ENCODE measurements around the gene TMEM185B. TPM values are rescaled to one million over a fixed set of nuclear protein-coding genes. Genes with fewer than 3 reads are reported as not detected.

The TMEM185B gene
- total and polyA plus RNA-seq, 10 of the 15 experiments (the other 5 are each of a cell fraction or from before 2014, with no cell fraction given): 2.4 to 20.9 (median 14.5) TPM

DNA sequence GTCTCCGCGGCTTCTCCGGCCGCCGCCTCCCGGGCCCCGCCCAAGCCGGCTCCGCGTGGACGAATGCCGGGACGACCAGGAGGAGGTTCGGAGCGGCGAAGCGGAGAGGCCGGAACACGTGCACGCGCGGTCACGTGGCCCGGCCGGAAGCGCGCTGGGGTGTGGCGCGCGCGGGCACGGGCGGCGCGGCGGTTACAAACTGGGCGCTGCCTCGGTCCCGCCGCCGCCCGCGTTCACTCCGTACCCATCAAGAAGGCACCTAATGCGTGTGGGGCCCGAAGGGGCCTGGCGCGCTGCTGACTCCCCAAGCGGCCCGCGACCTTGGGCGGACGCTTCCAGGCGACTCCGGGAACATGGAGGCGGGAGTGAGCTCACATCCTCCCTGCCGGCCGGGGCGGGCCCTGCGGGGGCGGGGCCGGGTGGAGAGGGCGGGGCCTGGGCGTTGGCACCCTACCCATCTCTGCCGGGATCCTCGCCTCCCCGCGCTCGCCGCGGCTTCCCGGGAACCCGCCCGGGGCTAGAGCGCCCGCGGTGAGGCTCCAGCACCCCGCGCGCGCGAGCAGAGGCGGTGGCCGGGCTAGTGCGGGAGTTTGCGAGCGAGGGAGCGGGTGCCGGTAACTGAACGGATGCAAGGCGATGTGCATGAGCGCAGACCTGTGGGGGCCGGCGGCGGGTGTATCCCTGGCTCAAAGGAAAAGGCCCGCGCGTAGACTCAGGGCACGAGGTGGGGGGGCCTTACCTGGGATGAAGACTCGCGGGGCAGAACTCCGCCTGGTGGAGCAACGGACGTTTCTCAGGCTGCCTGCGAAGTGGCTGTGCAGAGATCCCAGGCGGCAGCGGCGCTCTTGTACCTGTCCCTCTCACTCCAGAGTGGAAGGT, at the start of gene TMEM185B (continued):
- TF ChIP-seq ESRRA (IDR thresholded peaks at IDR 0.05; ENCODE audit: low read length) (peak; percentile 85; the same call in 1 of the 2 replicates), ZNF384 (IDR thresholded peaks at IDR 0.05; ENCODE audit: borderline replicate concordance, low read depth, low read length) (no peak), ETV6 (conservative IDR thresholded peaks at IDR 0.05 in 1 of 2, IDR thresholded peaks at IDR 0.05 in 1 of 2; ENCODE audit: borderline replicate concordance in 1 of 2, low read depth in 1 of 2) (peak in 1 of 2 experiments; percentile 15; a peak in 1 of 4 replicates), PAX5 (IDR thresholded peaks at IDR 0.05; ENCODE audit: borderline replicate concordance, low read depth, low read length) (peak; percentile 88), SP1 (IDR thresholded peaks at IDR 0.05; ENCODE audit: low read depth, low read length) (no peak), ZSCAN29 (IDR thresholded peaks at IDR 0.05) (no peak), HCFC1 (IDR thresholded peaks at IDR 0.05; ENCODE audit: low read length) (no peak), FOS (IDR thresholded peaks at IDR 0.05; ENCODE audit: borderline replicate concordance, extremely low read depth, insufficient read length) (no peak), RUNX3 (IDR thresholded peaks at IDR 0.05; ENCODE audit: low read length) (peak; percentile 44), CBFB (IDR thresholded peaks at IDR 0.05; ENCODE audit: low read depth) (no peak), BACH1 (IDR thresholded peaks at IDR 0.05; ENCODE audit: borderline replicate concordance) (peak; percentile 93), ZNF217 (IDR thresholded peaks at IDR 0.05) (peak; percentile 75; the same call in 1 of the 2 replicates), SMARCA5 (IDR thresholded peaks at IDR 0.05) (no peak; the same call in 1 of the 2 replicates), ZBED1 (IDR thresholded peaks at IDR 0.05; ENCODE audit: borderline replicate concordance) (no peak), IKZF1 (conservative IDR thresholded peaks at IDR 0.05) (peak; percentile 93), YBX1 (IDR thresholded peaks at IDR 0.05) (no peak), SMAD5 (IDR thresholded peaks at IDR 0.05; ENCODE audit: low read depth) (peak; percentile 71; the same call in 1 of the 2 replicates)
- TF ChIP-seq, protein P1, sequence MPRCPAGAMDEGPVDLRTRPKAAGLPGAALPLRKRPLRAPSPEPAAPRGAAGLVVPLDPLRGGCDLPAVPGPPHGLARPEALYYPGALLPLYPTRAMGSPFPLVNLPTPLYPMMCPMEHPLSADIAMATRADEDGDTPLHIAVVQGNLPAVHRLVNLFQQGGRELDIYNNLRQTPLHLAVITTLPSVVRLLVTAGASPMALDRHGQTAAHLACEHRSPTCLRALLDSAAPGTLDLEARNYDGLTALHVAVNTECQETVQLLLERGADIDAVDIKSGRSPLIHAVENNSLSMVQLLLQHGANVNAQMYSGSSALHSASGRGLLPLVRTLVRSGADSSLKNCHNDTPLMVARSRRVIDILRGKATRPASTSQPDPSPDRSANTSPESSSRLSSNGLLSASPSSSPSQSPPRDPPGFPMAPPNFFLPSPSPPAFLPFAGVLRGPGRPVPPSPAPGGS (IDR thresholded peaks at IDR 0.05; ENCODE audit: borderline replicate concordance, insufficient read depth, low read depth, low read length, poor library complexity, severe bottlenecking): peak; percentile 61
- TF ChIP-seq, protein P2, sequence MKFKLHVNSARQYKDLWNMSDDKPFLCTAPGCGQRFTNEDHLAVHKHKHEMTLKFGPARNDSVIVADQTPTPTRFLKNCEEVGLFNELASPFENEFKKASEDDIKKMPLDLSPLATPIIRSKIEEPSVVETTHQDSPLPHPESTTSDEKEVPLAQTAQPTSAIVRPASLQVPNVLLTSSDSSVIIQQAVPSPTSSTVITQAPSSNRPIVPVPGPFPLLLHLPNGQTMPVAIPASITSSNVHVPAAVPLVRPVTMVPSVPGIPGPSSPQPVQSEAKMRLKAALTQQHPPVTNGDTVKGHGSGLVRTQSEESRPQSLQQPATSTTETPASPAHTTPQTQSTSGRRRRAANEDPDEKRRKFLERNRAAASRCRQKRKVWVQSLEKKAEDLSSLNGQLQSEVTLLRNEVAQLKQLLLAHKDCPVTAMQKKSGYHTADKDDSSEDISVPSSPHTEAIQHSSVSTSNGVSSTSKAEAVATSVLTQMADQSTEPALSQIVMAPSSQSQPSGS (IDR thresholded peaks at IDR 0.05; ENCODE audit: low read length): no peak
- TF ChIP-seq, protein P3, sequence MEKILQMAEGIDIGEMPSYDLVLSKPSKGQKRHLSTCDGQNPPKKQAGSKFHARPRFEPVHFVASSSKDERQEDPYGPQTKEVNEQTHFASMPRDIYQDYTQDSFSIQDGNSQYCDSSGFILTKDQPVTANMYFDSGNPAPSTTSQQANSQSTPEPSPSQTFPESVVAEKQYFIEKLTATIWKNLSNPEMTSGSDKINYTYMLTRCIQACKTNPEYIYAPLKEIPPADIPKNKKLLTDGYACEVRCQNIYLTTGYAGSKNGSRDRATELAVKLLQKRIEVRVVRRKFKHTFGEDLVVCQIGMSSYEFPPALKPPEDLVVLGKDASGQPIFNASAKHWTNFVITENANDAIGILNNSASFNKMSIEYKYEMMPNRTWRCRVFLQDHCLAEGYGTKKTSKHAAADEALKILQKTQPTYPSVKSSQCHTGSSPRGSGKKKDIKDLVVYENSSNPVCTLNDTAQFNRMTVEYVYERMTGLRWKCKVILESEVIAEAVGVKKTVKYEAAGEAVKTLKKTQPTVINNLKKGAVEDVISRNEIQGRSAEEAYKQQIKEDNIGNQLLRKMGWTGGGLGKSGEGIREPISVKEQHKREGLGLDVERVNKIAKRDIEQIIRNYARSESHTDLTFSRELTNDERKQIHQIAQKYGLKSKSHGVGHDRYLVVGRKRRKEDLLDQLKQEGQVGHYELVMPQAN (conservative IDR thresholded peaks at IDR 0.05): peak; percentile 92
- TF ChIP-seq, protein P4, sequence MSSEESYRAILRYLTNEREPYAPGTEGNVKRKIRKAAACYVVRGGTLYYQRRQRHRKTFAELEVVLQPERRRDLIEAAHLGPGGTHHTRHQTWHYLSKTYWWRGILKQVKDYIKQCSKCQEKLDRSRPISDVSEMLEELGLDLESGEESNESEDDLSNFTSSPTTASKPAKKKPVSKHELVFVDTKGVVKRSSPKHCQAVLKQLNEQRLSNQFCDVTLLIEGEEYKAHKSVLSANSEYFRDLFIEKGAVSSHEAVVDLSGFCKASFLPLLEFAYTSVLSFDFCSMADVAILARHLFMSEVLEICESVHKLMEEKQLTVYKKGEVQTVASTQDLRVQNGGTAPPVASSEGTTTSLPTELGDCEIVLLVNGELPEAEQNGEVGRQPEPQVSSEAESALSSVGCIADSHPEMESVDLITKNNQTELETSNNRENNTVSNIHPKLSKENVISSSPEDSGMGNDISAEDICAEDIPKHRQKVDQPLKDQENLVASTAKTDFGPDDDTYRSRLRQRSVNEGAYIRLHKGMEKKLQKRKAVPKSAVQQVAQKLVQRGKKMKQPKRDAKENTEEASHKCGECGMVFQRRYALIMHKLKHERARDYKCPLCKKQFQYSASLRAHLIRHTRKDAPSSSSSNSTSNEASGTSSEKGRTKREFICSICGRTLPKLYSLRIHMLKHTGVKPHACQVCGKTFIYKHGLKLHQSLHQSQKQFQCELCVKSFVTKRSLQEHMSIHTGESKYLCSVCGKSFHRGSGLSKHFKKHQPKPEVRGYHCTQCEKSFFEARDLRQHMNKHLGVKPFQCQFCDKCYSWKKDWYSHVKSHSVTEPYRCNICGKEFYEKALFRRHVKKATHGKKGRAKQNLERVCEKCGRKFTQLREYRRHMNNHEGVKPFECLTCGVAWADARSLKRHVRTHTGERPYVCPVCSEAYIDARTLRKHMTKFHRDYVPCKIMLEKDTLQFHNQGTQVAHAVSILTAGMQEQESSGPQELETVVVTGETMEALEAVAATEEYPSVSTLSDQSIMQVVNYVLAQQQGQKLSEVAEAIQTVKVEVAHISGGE (CRISPR knock-in tag; IDR thresholded peaks at IDR 0.05): peak; percentile 54

Measured in GM12878 (cell line).